Brain microvascular endothelial cell (primary cell): ENCODE measurements around the gene RAG1.
"Not testable (repeated sequence)": the region's sequence is repeated elsewhere in the genome, so short reads cannot be mapped to it uniquely, and the experiment has no call there.

Experiments
- DNase-seq: peaks from one replicate; pipeline ENCODE4 v3.0.0-alpha.2; 2020
- H3K27ac ChIP-seq: fragments of 250-450 bp; sonication (Bioruptor Pico); 2 replicates; pipeline ENCODE4 v1.5.1; 2020; ENCODE audit warnings: mild to moderate bottlenecking, moderate library complexity
- H3K27me3 ChIP-seq: fragments of 250-450 bp; sonication (Bioruptor Pico); replicated peaks from 2 replicates; pipeline ENCODE4 v1.5.1; 2020; ENCODE audit warnings: mild to moderate bottlenecking
- H3K36me3 ChIP-seq: fragments of 250-450 bp; sonication (Bioruptor Pico); replicated peaks from 2 replicates; pipeline ENCODE4 v1.5.1; 2020; ENCODE audit warnings: mild to moderate bottlenecking
- H3K4me3 ChIP-seq: 2 replicates; pipeline ENCODE4 v1.5.1; 2011; ENCODE audit warnings: low read depth, mild to moderate bottlenecking, control low read depth, low read length, moderate library complexity
- in situ Hi-C: cut with HindIII; loops from 2 replicates; pipeline ENCODE4 v1.10.0; 2017; ENCODE audit warnings: low sequenced_read_pairs, low pct_ligation_motif_present
- TF ChIP-seq, protein P1 (sequence below): IDR thresholded peaks from 2 replicates; pipeline ENCODE4 v1.5.1; 2011; ENCODE audit warnings: low read depth, mild to moderate bottlenecking, moderate library complexity, low read length, control low read depth, inconsistent platforms; ENCODE audit errors: missing control alignments

The RAG1 gene

DNA sequence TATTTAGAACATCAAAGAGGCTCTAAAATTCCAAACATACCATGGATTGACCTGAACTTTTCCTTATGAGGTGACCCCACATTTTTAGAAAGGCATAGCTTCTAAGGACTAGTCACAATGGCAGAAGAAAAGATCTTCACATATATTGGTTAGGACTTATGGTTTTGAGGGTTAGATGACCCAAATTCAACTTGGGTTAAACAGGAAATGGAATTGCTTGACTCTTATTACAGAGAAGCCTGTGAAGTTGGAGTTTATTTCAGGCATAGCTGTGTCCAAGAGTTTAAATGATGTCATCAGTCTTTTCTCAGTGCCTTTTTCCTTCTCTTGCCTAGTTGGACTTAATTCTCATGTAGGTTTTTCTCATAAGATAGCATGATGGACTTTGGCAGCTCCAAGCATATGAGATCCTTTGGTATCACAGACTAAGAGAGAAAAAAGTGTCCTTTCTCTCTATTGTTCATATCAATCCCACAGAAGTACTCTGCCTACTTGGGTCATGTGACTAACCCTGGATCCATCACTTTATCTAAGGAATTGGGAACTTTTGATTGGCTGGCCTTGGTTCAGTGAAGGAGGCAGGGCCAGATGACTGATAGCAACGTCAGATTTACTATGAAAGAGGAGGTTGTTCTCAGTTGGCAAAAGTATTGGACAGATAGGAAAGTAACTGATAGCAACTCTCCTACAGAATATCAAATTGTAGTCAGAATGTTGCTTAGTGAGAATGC lies 17.3 kb upstream of the RAG1 start:
- in situ Hi-C loops: no loop called here
- TF ChIP-seq, protein P1, sequence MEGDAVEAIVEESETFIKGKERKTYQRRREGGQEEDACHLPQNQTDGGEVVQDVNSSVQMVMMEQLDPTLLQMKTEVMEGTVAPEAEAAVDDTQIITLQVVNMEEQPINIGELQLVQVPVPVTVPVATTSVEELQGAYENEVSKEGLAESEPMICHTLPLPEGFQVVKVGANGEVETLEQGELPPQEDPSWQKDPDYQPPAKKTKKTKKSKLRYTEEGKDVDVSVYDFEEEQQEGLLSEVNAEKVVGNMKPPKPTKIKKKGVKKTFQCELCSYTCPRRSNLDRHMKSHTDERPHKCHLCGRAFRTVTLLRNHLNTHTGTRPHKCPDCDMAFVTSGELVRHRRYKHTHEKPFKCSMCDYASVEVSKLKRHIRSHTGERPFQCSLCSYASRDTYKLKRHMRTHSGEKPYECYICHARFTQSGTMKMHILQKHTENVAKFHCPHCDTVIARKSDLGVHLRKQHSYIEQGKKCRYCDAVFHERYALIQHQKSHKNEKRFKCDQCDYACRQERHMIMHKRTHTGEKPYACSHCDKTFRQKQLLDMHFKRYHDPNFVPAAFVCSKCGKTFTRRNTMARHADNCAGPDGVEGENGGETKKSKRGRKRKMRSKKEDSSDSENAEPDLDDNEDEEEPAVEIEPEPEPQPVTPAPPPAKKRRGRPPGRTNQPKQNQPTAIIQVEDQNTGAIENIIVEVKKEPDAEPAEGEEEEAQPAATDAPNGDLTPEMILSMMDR: no peak
- H3K27ac ChIP-seq: no peak overlapping the region
- no peak overlapping the region for H3K4me3 ChIP-seq
- no peak for DNase-seq
- H3K36me3 ChIP-seq: no peaks in the 10 kb centered on the region
- no peaks in the 10 kb centered on the region for H3K27me3 ChIP-seq

GRCh38 chr11:36557390-36557789 lies 10.4 kb upstream of the RAG1 start:
- H3K27ac ChIP-seq, DNase-seq, H3K4me3 ChIP-seq, H3K36me3 ChIP-seq, in situ Hi-C loops, H3K27me3 ChIP-seq: not testable (repeated sequence)

DNA sequence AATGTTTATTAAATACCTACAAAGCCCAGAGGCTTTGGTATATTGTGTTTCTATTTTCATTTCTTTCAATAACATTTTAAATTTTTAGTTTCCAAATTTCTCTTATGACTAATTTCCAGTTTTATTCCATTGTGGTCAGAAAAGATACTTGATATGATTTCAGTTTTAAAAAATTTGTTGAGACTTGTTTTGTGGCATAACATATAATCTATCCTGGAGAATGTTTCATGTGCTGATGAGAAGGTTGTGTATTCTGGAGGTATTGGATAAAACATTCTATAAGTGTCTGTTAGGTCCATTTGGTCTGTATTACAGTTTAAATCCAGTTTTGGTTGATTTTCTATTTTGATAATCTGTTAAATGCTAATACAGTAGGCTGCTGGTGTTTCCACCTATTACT lies 9.8 kb upstream of the RAG1 start:
- Histone ChIP-seq H3K27ac (no peak overlapping the region), H3K4me3 (no peak overlapping the region), H3K27me3 (no peaks in the 10 kb centered on the region), H3K36me3 (no peaks in the 10 kb centered on the region)
- in situ Hi-C loops: no loop called here
- no peak for DNase-seq
- TF ChIP-seq, protein P1: no peak

- H3K4me3 ChIP-seq: no peak overlapping the region
- in situ Hi-C loops: no loop called here
- H3K36me3 ChIP-seq: no peaks in the 10 kb centered on the region
- no peak overlapping the region for H3K27ac ChIP-seq
- DNase-seq: no peak
- TF ChIP-seq, protein P1: no peak
- H3K27me3 ChIP-seq: no peaks in the 10 kb centered on the region
Measured at GRCh38 chr11:36558571-36559413, 9.0 kb upstream of the RAG1 start.

GRCh38 chr11:36564376-36565030 lies 3.3 kb upstream of the RAG1 start:
- TF ChIP-seq, protein P1: peak; percentile 75
- peak; percentile 53 for DNase-seq
- Histone ChIP-seq H3K27me3 (peaks cover 4% of the 10 kb centered on the region), H3K27ac (no peak overlapping the region), H3K36me3 (no peaks in the 10 kb centered on the region), H3K4me3 (peak overlapping the region; percentile 29)
- in situ Hi-C loops: no loop called here

- Histone ChIP-seq H3K4me3 (no peak overlapping the region), H3K36me3 (no peaks in the 10 kb centered on the region), H3K27ac (no peak overlapping the region), H3K27me3 (peaks cover 4% of the 10 kb centered on the region)
- no peak for DNase-seq
- TF ChIP-seq, protein P1: no peak
- in situ Hi-C loops: no loop called here
Measured at GRCh38 chr11:36565031-36565610, 2.7 kb upstream of the RAG1 start.
